CD4-positive, alpha-beta memory T cell (primary cell): ENCODE data around the gene DBP. TPM values are rescaled to one million over a fixed set of nuclear protein-coding genes. Genes with fewer than 3 reads are reported as not detected.

Source experiments
- CTCF ChIA-PET: fragments of 350-600 bp; sonication (Branson Sonifier 250); formaldehyde crosslinking; loops from one replicate; lab custom pipeline; 2021; ENCODE audit warnings: inconsistent platforms; ENCODE audit not compliant: partially characterized antibody; lab: Charles Lee
- POLR2A ChIA-PET: fragments of 350-600 bp; sonication (Branson Sonifier 250); formaldehyde crosslinking; loops from one replicate; lab custom pipeline; 2021; ENCODE audit not compliant: partially characterized antibody; lab: Charles Lee
- DNase-seq, 5 donors: peaks; one replicate each; pipeline versions ENCODE4 v3.0.0 to v3.0.0-alpha.2; 2020 to 2022; ENCODE audit warnings: mixed read lengths in 1 of 5
- H3K27ac ChIP-seq: one replicate; pipeline ENCODE4 v1.7.0; 2013; ENCODE audit warnings: low read depth, low read length
- H3K27me3 ChIP-seq: 2 replicates; pipeline ENCODE4 v1.7.0; 2013; ENCODE audit warnings: mild to moderate bottlenecking, low read length, moderate library complexity; ENCODE audit not compliant: insufficient read depth
- H3K36me3 ChIP-seq: 2 replicates; pipeline ENCODE4 v1.7.0; 2013; ENCODE audit warnings: mild to moderate bottlenecking, low read length, moderate library complexity; ENCODE audit not compliant: insufficient read depth
- H3K4me1 ChIP-seq: 2 replicates; pipeline ENCODE4 v1.7.0; 2013; ENCODE audit warnings: mild to moderate bottlenecking, low read length, moderate library complexity; ENCODE audit not compliant: insufficient read depth
- H3K4me3 ChIP-seq, 2 donors: one replicate each; pipeline ENCODE4 v1.7.0; 2013; ENCODE audit warnings: low read length in 2 of 2, mild to moderate bottlenecking in 1 of 2
- H3K9me3 ChIP-seq, 2 donors: one replicate each; pipeline ENCODE4 v1.7.0; 2013; ENCODE audit warnings: low read length in 2 of 2, control low read depth in 1 of 2; ENCODE audit not compliant: control insufficient read depth in 1 of 2
- H3K27ac Mint-ChIP-seq, 7 donors: one replicate each; pipeline ENCODE4 v1.8.0; 2020 to 2021; ENCODE audit warnings: mixed read lengths in 7 of 7, mild to moderate bottlenecking in 6 of 7, inconsistent platforms in 3 of 7, moderate library complexity in 3 of 7
- H3K27me3 Mint-ChIP-seq, 2 donors: one replicate each; pipeline ENCODE4 v1.8.0; 2020 to 2021; ENCODE audit warnings: mixed read lengths in 2 of 2
- H3K36me3 Mint-ChIP-seq, 2 donors: one replicate each; pipeline ENCODE4 v1.8.0; 2020 to 2021; ENCODE audit warnings: mixed read lengths in 2 of 2, inconsistent platforms in 1 of 2, mild to moderate bottlenecking in 1 of 2
- H3K4me1 Mint-ChIP-seq, 4 donors: one replicate each; pipeline ENCODE4 v1.8.0; 2020 to 2021; ENCODE audit warnings: mixed read lengths in 4 of 4, mild to moderate bottlenecking in 1 of 4
- H3K4me3 Mint-ChIP-seq, 8 donors: one replicate each; pipeline ENCODE4 v1.8.0; 2020 to 2021; ENCODE audit warnings: mixed read lengths in 8 of 8, mild to moderate bottlenecking in 7 of 8, moderate library complexity in 6 of 8, inconsistent platforms in 3 of 8
- H3K9me3 Mint-ChIP-seq, 8 donors: one replicate each; pipeline ENCODE4 v1.8.0; 2020 to 2021; ENCODE audit warnings: mixed read lengths in 8 of 8, mild to moderate bottlenecking in 5 of 8, inconsistent platforms in 3 of 8, moderate library complexity in 1 of 8
- intact Hi-C: fragments of 100-400 bp; cut with micrococcal nuclease; formaldehyde crosslinking; loops from one replicate; pipeline ENCODE4 v1.15.1; 2023
- polyA plus RNA-seq, 2 donors: library from polyadenylated mRNA; unstranded; fragments of 300-500 nt; fragmentation: Illumina TruSeq; gene quantifications; one replicate each; pipeline ENCODE4 v1.2.3, GENCODE V29; 2021
- total RNA-seq, 2 experiments: library from RNA; stranded (reverse); gene quantifications; one replicate each; pipeline ENCODE4 v1.2.3, GENCODE V29; 2021

The DBP gene
- total and polyA plus RNA-seq, 4 experiments from 2014 or later, result 37.4 to 113 (median 66.0) TPM

- H3K4me3 ChIP-seq, result no peak overlapping the region
- Mint-ChIP-seq H3K27ac (no peak overlapping the region), H3K4me1 (peaks cover 0 to 4% (median under 1%) of the 10 kb centered on the region in 4 donors), H3K9me3 (peaks cover 0 to 2% (median 0%) of the 10 kb centered on the region in 8 donors), H3K4me3 (no peak overlapping the region), H3K27me3 (no peaks in the 10 kb centered on the region), H3K36me3 (no peaks in the 10 kb centered on the region)
- no peaks in the 10 kb centered on the region for H3K9me3 ChIP-seq
- intact Hi-C loops, result no loop called here
- no peaks in the 10 kb centered on the region for H3K27me3 ChIP-seq
- no peaks in the 10 kb centered on the region for H3K36me3 ChIP-seq
- CTCF ChIA-PET, result interaction anchor here (1.5 kb wide), 1 partner anchor 10 kb away, joined by 5 read pairs; no protein-coding TSS in a partner anchor
- POLR2A ChIA-PET, result interaction anchor here (0.8 to 0.9 kb wide), 2 partner anchors 10 to 31 kb away, joined by 3 read pairs; no protein-coding TSS in a partner anchor
- no peak for DNase-seq
- no peaks in the 10 kb centered on the region for H3K4me1 ChIP-seq
- no peak overlapping the region for H3K27ac ChIP-seq
Observed at GRCh38 chr19:48668332-48668731, 31.2 kb upstream of the DBP start.

- no peak overlapping the region for H3K27ac Mint-ChIP-seq
- CTCF ChIA-PET, result no interaction called here
- intact Hi-C loops, result no loop called here
Observed at GRCh38 chr19:48665786-48666185, 28.6 kb upstream of the DBP start.

GRCh38 chr19:48664476-48664875 lies 27.3 kb upstream of the DBP start:
- peaks cover 10% of the 10 kb centered on the region for H3K4me1 ChIP-seq
- peaks cover 5 to 12% (median 8%) of the 10 kb centered on the region in 4 donors for H3K4me1 Mint-ChIP-seq
- ChIA-PET CTCF (interaction anchor here (1.0 to 1.2 kb wide), 2 partner anchors 10 to 12 kb away, joined by 4 to 5 read pairs; no protein-coding TSS in a partner anchor), POLR2A (no interaction called here)
- H3K27ac Mint-ChIP-seq, result no peak overlapping the region
- no peaks in the 10 kb centered on the region for H3K27me3 Mint-ChIP-seq
- H3K9me3 Mint-ChIP-seq, result peaks cover 0 to 2% (median 0%) of the 10 kb centered on the region in 8 donors
- no peak overlapping the region for H3K27ac ChIP-seq
- H3K27me3 ChIP-seq, result no peaks in the 10 kb centered on the region
- intact Hi-C loops, result no loop called here
- no peak overlapping the region for H3K4me3 Mint-ChIP-seq
- H3K4me3 ChIP-seq, result no peak overlapping the region
- no peaks in the 10 kb centered on the region for H3K36me3 ChIP-seq
- H3K9me3 ChIP-seq, result no peaks in the 10 kb centered on the region
- no peak for DNase-seq
- no peaks in the 10 kb centered on the region for H3K36me3 Mint-ChIP-seq

More at GRCh38 chr19:48665786-48666185, 28.6 kb upstream of the DBP start:
- POLR2A ChIA-PET, result no interaction called here
- no peaks in the 10 kb centered on the region for H3K9me3 ChIP-seq
- peaks cover 7% of the 10 kb centered on the region for H3K4me1 ChIP-seq
- H3K27ac ChIP-seq, result no peak overlapping the region
- H3K36me3 ChIP-seq, result no peaks in the 10 kb centered on the region
- H3K27me3 Mint-ChIP-seq, result no peaks in the 10 kb centered on the region
- H3K4me3 ChIP-seq, result no peak overlapping the region
- peaks cover 0 to 2% (median 0%) of the 10 kb centered on the region in 8 donors for H3K9me3 Mint-ChIP-seq
- H3K27me3 ChIP-seq, result no peaks in the 10 kb centered on the region
- no peak for DNase-seq
- peaks cover 6 to 9% (median 7%) of the 10 kb centered on the region in 4 donors for H3K4me1 Mint-ChIP-seq
- no peak overlapping the region for H3K4me3 Mint-ChIP-seq
- H3K36me3 Mint-ChIP-seq, result no peaks in the 10 kb centered on the region

DNA sequence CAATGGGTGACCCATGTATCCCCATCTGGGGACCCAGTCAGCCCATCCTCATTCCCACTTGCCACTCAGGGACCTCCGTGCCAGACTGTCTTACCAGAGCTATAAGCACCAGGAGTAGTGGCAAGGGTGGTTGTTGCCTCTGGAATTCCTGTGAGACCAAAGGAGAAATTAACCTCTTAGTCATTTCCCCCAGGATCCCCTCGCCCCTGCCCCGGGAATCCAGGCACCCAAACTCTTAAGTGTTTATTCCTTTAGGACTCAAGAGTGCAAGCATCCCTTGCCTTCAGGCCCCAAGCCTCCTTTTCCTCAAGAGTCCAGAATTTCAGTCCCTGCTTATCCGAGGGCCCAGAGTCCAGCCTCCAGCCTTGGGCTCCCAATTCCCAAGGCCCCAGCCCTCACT lies 26.5 kb upstream of the DBP start:
- ChIA-PET CTCF (interaction anchor here (1.5 kb wide), 1 partner anchor 11 kb away, joined by 7 read pairs; no protein-coding TSS in a partner anchor), POLR2A (no interaction called here)
- no peaks in the 10 kb centered on the region for H3K36me3 ChIP-seq
- Mint-ChIP-seq H3K36me3 (no peaks in the 10 kb centered on the region), H3K4me3 (no peak overlapping the region), H3K27me3 (no peaks in the 10 kb centered on the region), H3K27ac (no peak overlapping the region), H3K4me1 (peaks cover 5 to 12% (median 8%) of the 10 kb centered on the region in 4 donors), H3K9me3 (no peaks in the 10 kb centered on the region)
- H3K27ac ChIP-seq, result no peak overlapping the region
- peaks cover 10% of the 10 kb centered on the region for H3K4me1 ChIP-seq
- no peaks in the 10 kb centered on the region for H3K27me3 ChIP-seq
- H3K4me3 ChIP-seq, result no peak overlapping the region
- intact Hi-C loops, result no loop called here
- H3K9me3 ChIP-seq, result no peaks in the 10 kb centered on the region
- no peak for DNase-seq

DNA sequence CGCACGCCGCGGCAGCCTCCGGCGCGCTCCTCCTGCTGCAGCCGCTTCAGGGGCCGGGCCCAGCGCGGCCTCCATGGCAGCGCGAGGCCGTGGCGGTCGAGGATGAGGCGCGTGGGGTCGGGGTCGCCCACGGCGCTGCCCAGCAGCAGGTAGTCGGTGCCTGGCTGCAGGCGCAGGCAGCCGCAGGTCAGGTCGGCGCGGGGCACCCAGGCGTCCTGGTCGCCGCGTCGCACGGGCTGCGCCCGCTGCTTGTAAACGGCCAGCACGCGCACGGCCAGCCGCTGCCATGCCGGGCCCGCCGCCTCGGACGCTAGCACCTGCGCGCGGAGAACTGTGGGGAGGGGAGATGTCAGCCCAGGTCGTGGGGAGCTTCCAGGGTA lies 24.5 kb upstream of the DBP start:
- no peak overlapping the region for H3K4me3 Mint-ChIP-seq
- no peak overlapping the region for H3K4me3 ChIP-seq
- H3K9me3 ChIP-seq, result no peaks in the 10 kb centered on the region
- H3K27ac Mint-ChIP-seq, result no peak overlapping the region
- ChIA-PET POLR2A (interaction anchor here (1.3 kb wide), 1 partner anchor 51 kb away, joined by 3 read pairs; no protein-coding TSS in a partner anchor), CTCF (interaction anchor here (1.4 kb wide), 1 partner anchor 16 kb away, joined by 4 read pairs; the partner anchor contains the start of gene CA11)
- intact Hi-C loops, result loop anchor here (1.0 kb wide), 1 partner anchor 15 kb away; the partner anchor contains the start of gene CA11
- no peaks in the 10 kb centered on the region for H3K36me3 ChIP-seq
- H3K27me3 ChIP-seq, result no peaks in the 10 kb centered on the region
- H3K36me3 Mint-ChIP-seq, result no peaks in the 10 kb centered on the region
- no peak overlapping the region for H3K27ac ChIP-seq
- peaks cover 5 to 12% (median 8%) of the 10 kb centered on the region in 4 donors for H3K4me1 Mint-ChIP-seq
- no peaks in the 10 kb centered on the region for H3K27me3 Mint-ChIP-seq
- H3K9me3 Mint-ChIP-seq, result no peaks in the 10 kb centered on the region
- DNase-seq, result no peak
- peaks cover 10% of the 10 kb centered on the region for H3K4me1 ChIP-seq

DNA sequence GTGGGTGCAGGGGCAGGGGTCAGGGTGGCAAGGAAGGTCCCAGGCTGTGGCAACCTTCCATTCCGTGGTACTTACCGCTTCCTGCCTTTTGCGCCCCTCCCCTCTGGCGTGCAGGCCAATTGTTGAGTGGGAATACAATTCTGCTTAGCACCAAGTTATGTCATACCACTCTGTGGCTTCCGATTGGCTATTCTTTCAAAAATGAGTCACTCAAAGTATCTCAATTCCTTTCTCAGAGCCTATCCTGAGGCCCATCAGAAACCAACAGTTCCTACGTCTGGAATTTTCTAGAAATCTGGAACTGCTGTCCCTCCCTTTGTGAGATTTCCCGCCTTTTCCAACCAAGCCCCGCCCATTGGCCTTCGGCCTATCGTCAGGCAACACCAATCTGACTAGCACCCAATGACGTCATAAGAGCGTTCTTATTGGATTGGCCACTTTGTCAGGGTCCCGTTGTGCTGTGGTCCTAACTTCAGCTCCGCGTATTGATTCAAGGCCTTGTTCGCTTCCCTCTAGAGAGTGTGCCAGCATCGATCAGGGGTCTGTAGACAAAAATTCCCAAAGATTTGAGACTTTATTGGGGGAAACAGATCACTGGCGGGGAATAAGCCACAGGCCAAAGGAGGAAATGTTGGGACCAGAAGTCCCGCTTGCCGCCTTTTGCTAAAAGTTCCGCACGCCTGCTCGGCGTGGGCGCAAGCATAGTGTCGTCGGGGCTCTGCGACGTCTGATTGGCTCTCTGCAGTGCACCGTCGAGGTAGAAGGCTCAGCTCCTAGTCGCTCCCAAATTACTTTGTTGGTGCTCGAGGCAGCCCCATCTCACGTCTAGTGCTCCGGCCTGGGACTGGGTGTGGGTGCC lies 23.9 kb upstream of the DBP start:
- peaks cover 5 to 12% (median 8%) of the 10 kb centered on the region in 4 donors for H3K4me1 Mint-ChIP-seq

DNA sequence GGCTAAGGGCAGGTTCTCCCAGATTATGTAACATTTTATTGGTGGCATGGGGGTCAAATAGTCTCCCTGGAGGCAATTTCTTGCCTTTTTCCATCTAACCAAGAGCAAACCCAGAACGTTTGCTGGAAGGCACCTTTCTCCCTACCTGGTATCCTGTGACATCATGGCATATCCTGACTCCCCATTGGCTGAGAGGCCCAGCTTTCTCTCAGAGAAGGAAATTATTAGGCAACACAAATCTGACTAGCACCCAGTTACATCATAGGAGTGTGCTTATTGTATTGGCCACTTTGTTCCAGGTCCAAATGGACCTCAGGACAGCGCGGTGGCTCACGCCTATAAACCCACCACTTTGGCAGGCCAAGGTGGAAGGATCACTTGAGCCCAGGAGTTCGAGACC lies 22.6 kb upstream of the DBP start:
- Mint-ChIP-seq H3K4me1 (peaks cover 5 to 12% (median 8%) of the 10 kb centered on the region in 4 donors), H3K27me3 (no peaks in the 10 kb centered on the region), H3K36me3 (no peaks in the 10 kb centered on the region), H3K4me3 (no peak overlapping the region), H3K27ac (peak overlapping the region in 1 of 7 donors; percentile 31), H3K9me3 (no peaks in the 10 kb centered on the region)
- Histone ChIP-seq H3K4me1 (peaks cover 10% of the 10 kb centered on the region), H3K36me3 (no peaks in the 10 kb centered on the region), H3K27ac (no peak overlapping the region), H3K27me3 (no peaks in the 10 kb centered on the region), H3K4me3 (no peak overlapping the region), H3K9me3 (no peaks in the 10 kb centered on the region)
- ChIA-PET POLR2A (no interaction called here), CTCF (interaction anchor here (2.1 kb wide), 1 partner anchor 15 kb away, joined by 6 read pairs; no protein-coding TSS in a partner anchor)
- DNase-seq, result no peak
- intact Hi-C loops, result no loop called here

More for the DNA sequence above, 23.9 kb upstream of the DBP start:
- Mint-ChIP-seq H3K36me3 (no peaks in the 10 kb centered on the region), H3K9me3 (no peaks in the 10 kb centered on the region), H3K4me3 (peak overlapping the region; percentile 70 to 87 (median 81)), H3K27ac (peak overlapping the region; percentile 79 to 99 (median 98)), H3K27me3 (no peaks in the 10 kb centered on the region)
- POLR2A ChIA-PET, result interaction anchor here (1.3 kb wide), 1 partner anchor 52 kb away, joined by 3 read pairs; no protein-coding TSS in a partner anchor
- CTCF ChIA-PET, result no interaction called here
- H3K9me3 ChIP-seq, result no peaks in the 10 kb centered on the region
- DNase-seq, result peak; percentile 82 to 88 (median 85)
- H3K4me3 ChIP-seq, result peak overlapping the region in 1 of 2 donors; percentile 25
- H3K36me3 ChIP-seq, result no peaks in the 10 kb centered on the region
- peaks cover 10% of the 10 kb centered on the region for H3K4me1 ChIP-seq
- intact Hi-C loops, result loop anchor here (1.0 kb wide), 1 partner anchor 15 kb away; the partner anchor contains the start of gene CA11
- H3K27ac ChIP-seq, result peak overlapping the region; percentile 44
- H3K27me3 ChIP-seq, result no peaks in the 10 kb centered on the region
